ENCODE data around the gene YWHAG.
"Not testable (repeated sequence)": the region's sequence is repeated elsewhere in the genome, so short reads cannot be mapped to it uniquely, and the experiment has no call there.

Gene YWHAG

DNA sequence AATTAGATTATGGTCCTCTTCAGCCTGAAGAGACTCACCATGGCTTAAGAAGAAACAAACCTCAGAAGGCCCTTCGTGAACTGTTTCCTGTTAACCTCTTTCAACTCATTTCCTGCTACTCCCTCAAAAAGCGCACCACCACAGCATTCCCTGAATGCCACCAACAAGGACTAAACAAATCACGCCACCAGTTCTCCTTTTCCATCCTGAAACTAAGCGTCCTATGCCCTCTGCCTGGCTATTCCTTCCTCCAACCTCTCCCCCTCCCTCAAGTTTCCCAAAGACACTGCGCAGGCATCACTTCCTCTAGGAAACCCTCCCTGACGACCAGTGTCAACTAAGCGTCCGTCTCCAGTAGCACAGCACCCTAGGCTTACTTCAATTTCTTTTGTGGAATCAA is 12.0 kb downstream of the YWHAG start:
- no peak for DNase-seq (ENCODE audit: low spot score)

DNA sequence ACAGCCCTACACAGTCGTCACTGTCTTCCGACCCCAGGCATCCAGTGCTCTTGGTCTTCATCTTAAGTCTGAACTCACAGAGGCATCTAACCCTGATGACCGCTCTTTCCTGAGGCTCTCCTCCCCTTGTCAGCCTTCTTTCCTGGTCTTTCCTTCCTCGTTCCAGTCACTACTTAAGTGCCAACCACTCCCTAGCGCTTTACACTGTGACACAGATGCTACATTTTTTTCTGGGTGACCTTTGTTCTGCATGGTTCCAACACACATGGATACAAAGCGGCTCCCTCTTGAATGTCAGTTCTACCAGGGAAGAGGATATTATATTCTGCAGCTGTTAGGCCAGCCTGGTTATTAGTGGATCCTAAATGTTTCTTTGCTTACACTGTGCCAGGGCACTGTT is 12.7 kb downstream of the YWHAG start:
- DNase-seq (ENCODE audit: low spot score) = no peak

DNA sequence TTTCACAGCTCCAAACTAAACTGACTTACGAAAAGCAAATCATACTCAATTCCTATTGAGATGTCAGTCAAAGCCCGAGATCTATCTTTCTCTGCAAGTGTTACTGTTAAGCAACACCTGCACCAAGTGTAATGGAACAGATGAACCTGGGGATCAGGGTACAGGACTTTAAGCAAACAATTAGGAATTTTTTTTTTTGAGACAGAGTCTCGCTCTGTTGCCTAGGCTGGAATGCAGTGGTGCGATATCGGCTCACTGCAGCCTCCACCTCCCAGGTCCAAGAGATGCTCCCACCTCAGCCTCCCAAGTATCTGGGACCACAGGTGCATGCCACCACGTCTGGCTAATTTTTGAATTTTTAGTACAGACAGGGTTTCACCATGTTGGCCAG is 14.9 kb downstream of the YWHAG start:
- DNase-seq (ENCODE audit: low spot score) = no peak

DNA sequence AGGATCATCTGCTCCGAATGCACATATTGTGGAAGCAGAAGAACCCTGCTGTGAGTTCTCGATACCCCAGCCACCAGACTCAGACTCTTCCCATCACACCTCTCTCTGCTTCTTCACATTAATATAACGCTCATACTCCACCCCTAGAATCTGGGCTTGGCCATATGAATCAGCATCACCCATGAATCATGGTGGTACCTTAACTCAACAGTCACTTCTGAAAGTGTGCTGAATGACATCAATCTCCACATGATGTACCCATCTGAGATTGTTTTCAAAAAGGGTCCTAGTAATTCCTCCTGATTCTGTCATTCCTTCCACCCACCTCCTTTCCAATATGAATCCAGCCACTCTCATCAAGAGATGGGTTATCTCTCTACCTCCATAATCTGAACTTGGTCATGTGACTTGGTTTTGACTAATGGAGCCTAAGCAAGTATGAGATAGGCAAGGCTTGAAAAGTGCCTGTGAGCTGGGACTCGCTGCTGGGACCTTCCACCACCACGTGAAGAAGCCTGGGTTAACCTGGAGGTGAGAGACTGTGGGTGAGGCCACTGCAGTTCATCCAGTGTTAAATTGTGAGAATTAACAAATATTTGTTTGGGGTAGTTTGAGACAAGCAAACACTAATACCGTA is 15.4 kb downstream of the YWHAG start:
- DNase-seq (ENCODE audit: low spot score) = no peak

DNA sequence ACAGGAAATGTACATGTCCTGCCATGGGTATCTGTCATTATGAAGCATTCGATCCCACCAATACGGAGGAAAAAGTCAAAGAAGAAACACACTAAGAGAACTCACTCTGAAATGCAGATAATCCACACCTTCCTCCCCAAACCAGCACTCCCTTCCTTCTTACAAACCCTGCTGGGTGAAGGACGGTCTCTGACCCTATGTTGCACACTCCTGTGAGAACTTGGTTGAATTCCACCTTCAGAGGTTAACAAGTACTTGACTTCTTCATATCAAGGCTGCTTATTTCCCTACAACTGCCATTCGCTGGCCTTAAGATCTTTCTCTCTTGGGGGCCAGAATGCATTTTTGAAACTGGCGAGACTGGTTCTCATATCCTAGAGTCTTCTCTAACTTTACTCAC is 16.6 kb downstream of the YWHAG start:
- no peak for DNase-seq (ENCODE audit: low spot score)

DNA sequence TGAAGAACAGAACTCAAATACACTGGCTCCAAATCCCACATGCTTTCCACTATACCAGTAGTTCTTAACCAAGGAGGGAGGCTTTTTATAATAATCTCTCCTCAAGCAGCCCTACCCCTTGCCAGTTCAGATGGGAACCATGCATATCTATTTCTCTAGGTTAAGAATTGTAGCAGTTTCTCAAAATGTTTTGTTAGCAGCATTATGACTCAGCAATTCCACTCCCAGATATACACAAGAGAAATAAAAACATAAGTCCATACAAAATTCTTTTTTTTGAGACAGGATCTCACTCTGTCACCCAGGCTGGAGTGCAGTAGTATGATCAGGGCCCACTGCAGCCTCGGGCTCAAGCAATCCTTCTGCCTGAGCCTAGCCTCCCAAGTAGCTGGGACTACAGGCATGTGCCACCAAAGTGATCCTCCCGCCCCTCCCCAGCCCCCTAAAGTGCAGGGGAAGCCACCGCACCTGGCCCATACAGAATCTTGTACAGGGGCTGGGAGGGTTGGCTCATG is 18.1 kb downstream of the YWHAG start:
- DNase-seq (ENCODE audit: low spot score) = no peak

DNA sequence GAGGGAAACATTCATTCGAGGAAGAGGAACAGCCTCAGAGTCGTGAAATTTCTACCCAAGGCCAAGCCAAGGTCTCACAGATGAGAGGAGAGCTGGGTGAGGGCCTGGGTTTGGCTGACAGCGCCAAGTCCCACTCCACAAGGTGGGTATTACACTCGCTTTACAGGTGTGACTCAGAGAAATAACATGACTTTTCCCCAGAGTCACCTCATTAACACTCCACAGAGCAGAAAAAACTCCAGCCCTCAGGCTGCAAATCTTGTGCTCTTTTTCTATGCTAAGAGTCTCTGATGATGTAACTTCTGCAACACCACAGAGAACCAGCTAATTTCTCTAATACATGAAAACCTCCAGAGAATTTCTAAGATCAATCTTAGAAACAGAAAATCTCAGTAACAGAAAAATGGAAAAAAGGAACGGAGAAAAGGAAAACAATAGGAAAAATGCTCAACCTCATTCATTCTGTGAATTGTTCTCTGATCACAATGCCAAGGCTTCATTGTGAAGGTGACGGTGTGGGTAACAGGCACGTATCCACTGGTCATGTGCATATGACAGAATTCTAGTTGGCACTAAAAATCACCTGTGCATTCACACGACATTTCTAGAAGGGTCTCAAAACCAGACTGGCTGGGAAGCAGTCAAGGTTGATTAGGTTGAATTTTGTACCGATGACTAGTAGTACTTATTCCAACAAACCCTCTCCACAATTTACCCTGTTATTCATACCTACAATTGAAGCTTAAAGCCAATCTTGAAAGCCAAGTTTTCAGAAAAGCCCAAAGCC is 20.3 kb downstream of the YWHAG start:
- DNase-seq (ENCODE audit: low spot score) = no peak

DNA sequence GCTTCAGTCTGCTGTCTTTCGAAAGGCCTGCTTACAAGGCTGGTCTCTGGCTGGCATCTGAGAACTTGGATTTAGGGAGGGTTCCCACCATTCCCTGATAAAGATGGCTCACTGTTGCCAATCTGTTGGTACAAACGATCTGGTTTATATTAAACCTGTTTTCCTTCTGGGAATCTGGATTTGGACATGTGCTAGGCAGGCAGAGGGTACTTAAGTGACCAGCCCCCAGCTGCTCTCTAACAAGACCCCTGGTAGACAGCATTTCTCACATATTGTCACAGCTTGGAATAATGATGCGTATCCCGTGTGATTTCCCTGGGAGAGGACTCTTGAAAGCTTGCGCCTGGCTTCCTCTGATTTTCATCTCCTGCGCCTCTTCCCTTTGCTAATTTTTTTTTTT is 21.6 kb downstream of the YWHAG start:
- no peak for DNase-seq (ENCODE audit: low spot score)

DNA sequence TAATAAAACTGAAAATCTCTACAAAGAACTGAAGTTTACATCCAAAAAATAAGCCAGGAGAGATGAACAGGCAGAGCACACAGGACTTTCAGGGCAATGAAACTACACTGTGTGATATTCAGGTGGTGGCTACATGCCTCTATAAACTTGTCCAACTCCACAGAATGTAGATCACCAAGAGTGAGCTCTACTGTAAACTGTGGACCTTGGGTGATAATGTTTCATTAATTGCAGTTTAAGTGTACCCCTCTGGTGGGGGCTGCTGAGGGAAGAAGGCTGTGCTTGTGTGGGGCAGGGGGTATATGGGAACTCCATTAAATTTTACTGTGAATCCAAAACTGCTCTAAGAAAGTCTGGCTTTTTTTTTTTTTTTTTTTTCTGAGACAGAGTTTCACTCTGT is 22.7 kb downstream of the YWHAG start:
- DNase-seq (ENCODE audit: low spot score) = no peak

DNA sequence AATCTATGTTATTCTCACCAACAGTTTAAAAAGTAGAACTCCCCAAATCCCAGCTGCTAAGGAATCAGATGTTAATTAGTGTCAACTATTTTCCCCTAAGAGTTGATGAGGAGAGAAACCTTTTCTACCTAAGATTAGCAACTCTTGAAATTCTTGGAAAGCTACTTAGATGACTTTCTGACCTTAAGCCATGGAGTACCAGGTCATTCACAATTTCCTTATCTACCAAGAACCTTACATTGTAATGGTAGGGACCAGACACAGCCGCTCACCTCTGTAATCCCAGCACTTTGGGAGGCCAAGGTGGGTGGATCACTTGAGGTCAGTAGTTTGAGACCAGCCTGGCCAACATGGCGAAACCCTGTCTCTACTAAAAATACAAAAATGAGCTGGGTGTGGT is 23.4 kb downstream of the YWHAG start:
- DNase-seq (ENCODE audit: low spot score) = not testable (repeated sequence)

DNA sequence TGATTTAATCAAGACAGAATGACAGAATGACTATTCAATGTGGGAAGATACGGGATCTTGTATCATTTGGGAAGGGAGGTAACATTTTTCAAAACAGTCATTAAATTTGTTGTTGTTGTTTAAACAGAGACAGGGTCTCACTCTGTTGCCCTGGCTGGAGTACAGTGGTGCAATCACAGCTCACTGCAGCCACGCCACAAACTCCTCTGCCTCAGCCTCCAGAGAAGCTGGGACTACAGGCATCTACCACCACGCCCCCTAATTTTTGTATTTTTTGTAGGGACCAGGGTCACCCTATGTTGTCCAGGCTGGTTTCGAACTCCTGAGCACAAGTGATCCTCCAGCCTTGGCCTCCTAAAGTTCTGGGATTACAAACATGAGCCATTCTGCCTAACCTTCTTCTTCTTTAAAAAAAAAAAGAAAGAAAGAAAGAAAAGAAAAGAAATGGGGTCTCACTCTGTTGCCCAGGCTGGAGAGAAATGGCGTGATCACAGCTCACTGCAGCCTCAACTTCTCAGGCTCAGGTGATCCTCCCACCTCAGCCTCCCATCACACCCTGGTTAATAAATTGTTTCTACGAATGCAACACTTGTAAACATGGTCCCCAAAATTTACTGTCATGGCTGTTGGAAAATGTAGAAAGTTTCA is 24.3 kb downstream of the YWHAG start:
- DNase-seq (ENCODE audit: low spot score) = no peak

DNA sequence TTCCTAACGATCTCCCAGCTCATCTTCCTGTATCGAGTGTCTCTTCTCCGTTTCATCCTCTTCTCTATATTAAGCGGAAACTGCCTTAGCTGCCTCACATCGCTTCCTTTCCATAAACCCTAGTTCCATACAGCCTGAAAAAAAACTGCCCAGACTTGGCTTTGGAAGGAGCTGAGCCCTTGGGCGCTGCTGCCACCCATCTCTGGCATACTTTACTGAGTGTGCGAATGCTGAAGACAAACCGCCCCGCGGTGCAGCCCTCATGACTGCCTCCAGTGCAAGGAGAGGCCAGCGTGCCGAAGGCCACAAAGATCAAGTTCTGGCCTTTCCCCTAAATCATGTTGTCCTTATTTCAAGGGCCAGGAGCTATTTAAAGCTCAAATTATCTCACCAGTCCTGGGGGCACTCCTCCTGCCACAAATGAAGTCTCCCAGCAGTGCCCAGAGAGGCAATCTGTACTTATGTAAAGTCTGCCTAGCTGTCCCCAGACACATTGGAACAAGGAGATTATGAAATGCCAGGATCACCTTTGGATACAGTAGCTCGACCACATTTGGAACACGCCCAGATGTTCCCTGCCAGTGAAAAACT is 25.2 kb downstream of the YWHAG start:
- DNase-seq (ENCODE audit: low spot score) = no peak

DNA sequence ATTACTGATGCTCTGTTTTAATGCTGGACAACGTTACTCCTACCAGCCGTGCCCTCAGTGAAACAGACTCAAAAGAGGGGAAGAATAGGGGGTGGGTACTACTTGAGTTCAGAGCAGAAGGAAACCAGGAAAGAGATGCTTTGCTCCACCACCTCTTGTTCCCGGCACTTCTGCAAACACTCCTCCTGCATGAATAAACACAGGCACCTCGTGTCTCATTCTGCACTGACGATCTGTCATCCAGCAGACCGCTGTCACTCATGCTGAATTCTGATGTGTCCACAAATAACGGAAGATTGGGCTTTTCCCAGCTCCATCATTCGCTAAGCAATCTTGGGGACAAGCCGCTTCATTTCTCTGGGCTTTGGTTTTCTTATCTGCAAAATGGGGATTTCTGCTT is 26.7 kb downstream of the YWHAG start:
- DNase-seq (ENCODE audit: low spot score) = no peak

DNA sequence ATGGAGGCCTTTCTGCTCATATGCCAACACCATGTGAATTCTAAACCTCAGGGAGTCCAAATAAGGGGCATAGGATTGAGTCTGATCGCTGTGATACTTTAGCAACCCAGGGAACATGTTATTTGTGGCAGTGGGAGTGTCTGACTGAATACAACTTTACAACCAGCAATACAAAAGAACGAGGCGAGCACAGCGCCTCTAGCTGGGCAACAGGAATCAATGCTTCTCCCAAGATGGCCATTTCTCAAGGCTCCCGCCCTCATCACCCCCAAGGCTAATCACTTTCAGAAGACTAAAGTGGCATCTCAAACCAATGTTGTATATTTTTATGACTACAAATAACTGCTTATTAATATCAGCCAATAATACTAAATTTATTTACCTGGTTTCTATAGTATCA is 28.1 kb downstream of the YWHAG start:
- no peak for DNase-seq (ENCODE audit: low spot score)

DNA sequence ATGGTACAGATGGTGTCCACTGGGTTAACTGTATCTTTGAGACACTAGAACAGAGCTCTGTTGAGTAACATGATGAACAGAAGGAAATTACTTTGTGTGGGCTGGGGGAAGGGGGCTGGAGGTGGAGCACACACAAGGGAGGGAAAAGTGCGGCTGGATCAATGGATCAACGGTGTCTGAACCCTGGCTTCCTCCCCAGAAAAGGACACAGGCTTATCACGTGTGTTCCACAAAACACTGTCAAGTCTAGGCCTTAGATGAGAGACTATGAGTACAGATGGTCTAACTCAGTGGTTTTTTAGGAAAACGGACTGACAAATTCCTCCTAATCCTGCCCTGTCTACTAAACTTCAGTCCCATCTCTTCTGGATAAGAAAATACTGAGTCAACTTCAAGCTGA is 28.5 kb downstream of the YWHAG start:
- no peak for DNase-seq (ENCODE audit: low spot score)

DNA sequence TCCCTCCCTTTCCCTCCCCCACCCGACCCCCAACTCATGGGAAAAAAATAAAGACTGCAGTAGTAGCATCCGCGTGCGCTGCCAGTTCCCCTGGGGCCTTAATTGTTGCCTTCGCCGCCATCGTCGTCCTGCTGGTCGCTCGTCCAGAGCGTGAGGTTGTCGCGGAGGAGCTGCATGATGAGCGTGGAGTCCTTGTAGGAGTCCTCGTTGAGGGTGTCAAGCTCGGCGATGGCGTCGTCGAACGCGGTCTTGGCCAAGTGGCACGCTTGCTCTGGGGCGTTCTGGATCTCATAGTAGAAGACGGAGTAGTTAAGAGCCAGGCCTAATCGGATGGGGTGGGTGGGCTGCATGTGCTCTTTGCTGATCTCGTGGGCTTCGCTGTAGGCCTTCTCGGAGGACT is 29.3 kb downstream of the YWHAG start:
- no peak for DNase-seq (ENCODE audit: low spot score)

DNA sequence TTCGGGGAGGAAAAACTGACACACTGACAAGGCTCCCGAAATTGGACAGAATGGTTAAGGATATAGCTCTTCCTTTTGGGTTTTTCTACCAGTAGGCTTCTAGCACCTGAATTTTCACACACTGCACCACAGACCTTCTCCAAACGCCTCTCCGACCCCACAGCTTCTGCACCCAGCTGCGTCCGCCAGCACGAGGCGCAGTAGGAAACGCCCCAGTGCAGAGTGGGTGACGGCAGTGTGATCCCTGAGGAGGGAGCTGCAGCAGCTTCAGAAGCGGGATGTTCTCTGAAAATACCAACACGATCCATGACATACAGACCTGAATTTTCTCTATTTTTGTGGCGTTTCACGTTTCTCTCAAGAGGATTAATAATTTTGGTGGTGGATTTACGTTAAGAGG is 30.4 kb downstream of the YWHAG start:
- no peak for DNase-seq (ENCODE audit: low spot score)

DNA sequence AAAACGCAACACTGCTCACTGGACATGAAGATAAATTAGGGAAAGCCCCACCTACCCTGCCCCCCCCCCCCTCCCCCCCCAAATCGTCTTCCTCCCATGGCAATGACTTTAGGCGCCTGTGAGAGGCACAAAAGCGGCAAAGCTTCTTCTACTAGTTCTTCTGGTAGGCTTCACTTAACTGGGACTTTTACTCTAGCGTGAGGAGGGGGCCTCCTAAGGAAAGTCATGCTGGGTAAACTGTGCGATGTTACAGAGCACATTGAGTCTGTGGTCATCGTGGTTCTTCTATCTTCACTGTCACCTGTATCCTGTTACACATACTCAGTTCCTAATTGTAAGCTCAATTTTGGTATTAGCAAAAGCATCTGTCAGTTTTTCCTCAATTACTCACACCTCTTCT is 31.2 kb downstream of the YWHAG start:
- DNase-seq (ENCODE audit: low spot score) = no peak

DNA sequence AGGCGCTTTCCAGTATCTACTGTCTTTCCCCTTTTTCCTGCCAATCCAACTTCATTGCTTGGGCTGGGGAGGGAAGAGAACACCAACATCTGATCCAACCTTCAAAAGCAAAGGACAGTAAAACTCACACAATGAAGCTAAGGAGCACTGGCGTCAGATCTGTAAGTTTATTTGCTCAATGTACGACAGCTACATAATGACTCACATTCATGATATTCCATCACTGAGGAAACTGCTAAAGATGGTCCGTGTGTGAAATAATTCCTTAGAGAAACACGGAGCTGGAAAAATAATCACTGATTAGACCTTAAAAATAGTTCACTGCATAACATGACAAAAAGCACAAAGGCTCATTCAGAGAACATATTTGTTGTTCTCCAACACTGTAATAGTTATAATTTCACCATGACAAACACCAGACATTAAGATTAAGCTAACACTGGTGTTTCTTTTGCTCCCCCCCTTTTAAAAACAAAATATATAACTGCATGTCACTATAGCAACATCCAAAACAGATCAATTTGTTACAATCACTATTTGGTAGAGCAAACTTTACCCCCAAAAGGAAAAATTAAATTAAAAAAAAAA is 32.1 kb downstream of the YWHAG start:
- DNase-seq (ENCODE audit: low spot score) = peak; percentile 81

DNA sequence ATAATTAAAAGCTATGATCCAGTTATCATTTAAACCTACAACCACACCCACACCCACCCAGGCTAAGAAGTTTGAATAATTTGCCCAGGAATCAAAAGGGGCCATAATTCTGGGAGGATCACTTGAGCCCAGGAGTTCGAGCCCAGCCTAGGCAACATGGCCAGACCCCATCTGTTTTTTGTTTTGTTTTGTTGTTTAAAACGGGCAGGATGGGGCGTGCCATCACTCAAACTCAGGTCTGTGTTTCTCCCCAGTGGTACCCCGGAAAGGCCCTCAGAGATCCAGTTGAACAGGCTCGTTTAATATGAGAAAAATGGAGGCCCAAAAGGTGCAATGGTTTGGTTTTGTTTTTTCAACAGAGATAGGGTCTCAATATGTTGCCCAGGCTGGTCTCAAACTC is 33.0 kb downstream of the YWHAG start:
- DNase-seq (ENCODE audit: low spot score) = no peak

DNA sequence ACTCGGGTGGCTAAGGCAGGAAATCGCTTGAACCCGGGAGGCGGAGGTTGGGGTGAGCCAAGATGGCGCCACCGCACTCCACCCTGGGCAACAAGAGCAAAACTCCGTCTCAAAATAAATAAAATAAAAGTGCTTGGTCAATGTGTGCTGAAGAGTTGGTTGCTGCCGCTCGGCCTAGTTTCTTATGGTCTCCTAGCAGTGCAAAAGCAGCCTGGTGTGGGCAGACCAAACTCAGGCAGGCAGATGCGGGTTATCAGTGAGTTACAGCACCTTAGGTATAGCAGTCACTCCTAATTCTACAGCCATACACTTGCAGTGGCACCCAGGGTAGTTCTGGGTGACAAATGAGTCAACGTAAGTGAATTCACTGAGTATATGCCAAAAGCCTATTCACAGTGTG is 33.7 kb downstream of the YWHAG start:
- DNase-seq (ENCODE audit: low spot score) = no peak
